HG03571 (cell line): ENCODE data around the gene EXD3.

ENCODE experiments used
- ATAC-seq: cut with Tn5 transposase; IDR thresholded peaks from one replicate; pipeline ENCODE4 v1.9.1; 2021; ENCODE audit not compliant: unreplicated experiment

Gene EXD3

GRCh38 chr9:137276473-137277328 is 146.3 kb downstream of the EXD3 start:
- no peak for ATAC-seq

DNA sequence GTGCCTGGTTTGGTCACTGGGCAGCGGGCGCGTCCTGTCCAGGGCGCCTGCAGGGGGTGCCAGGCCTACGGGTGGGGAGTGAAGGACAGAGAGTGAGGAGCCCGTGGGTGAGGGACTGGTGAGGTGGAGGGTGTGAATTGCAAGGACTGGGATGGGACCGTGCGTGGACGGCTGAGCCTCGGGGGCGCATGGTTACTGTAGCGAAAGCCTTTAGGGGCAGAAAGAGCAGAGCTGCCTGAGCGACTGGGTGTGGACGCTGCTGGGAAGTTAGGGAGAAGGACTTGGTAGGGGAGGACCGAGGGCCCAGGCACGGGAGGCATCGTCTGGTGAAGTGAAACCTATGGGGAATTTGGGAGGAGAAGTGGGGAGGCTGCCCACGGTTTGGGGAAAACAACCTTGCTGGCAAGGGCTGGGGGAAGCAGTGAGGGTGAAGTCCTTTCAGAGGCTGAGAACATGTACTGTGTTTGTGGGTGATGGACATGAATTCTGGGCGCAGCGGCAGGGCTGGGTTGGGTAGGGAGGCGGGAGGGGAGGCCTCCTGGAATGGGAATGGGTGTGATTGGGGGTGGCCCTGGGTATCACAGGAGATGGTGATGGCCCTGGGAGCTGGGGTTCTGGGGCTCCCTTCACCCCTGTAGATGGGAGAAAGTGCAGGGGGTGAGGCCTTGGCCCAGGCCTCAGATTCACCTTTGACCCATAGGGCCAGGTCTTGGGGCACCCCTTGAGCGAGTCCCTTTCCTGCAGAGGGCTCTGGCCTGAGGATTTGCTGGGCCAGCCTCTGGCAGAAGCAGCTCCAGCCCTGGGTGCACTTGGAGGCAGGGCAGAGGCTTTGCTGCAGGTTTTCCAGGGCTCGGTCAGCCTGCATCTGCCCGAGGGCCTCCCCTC is 147.1 kb downstream of the EXD3 start:
- no peak for ATAC-seq

DNA sequence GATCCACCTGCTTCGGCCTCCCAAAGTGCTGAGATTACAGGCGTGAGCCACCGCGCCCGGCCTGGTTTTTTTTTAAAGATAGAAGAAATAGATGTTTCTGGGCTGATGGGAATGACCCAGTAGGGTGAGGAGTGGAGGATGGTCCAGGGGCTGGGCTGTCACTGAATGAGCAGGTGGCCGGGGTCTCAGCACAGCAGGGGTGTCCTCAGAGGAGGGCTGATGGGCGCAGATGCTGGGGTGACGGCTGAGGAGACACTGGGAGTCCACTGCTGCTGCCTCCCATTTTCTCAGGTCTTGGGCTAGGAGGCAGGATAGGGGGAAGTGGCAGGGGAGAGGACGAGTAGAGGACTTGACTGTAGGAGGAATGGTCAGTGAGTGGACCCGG is 147.8 kb downstream of the EXD3 start:
- no peak for ATAC-seq

DNA sequence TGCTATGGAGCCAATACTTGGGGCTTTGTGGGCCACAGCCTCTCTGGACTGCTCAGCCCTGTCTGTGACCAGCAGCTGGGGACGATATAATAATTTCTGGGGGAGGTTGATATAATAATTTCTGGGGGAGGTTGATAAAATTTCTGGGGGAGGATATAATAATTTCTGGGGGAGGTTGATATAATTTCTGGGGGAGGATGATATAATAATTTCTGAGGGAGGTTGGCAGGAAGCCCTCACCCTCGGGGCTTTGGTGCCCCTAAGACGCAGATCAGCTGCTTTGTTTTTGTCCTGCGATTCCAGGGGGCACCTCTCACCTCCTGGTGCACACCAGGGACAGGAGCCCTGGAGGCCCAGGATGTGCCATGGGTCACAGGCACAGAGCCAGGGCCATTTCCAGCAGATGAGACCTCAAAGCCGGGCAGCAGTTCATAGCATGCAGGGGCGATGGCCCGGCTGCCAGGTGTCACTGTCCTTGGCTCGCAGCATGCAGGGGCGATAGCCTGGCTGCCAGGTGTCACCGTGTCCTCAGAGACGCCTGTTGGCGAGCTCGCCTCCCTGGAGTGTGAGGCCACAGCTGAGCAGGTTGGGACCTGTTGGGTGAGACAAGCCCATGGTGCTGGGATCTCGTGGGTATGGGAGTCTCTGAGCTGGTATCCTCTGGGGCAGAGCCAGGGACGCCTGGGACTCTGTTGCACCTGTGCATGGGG is 149.2 kb downstream of the EXD3 start:
- no peak for ATAC-seq

GRCh38 chr9:137273095-137273490 is 149.9 kb downstream of the EXD3 start:
- ATAC-seq: no peak

- no peak for ATAC-seq
These were observed 150.5 kb downstream of the EXD3 start for GRCh38 chr9:137272241-137273094.

GRCh38 chr9:137271696-137272076 is 151.3 kb downstream of the EXD3 start:
- no peak for ATAC-seq

- ATAC-seq: no peak
These were observed 151.8 kb downstream of the EXD3 start for GRCh38 chr9:137270929-137271695.

GRCh38 chr9:137269231-137269772 is 153.7 kb downstream of the EXD3 start:
- no peak for ATAC-seq

DNA sequence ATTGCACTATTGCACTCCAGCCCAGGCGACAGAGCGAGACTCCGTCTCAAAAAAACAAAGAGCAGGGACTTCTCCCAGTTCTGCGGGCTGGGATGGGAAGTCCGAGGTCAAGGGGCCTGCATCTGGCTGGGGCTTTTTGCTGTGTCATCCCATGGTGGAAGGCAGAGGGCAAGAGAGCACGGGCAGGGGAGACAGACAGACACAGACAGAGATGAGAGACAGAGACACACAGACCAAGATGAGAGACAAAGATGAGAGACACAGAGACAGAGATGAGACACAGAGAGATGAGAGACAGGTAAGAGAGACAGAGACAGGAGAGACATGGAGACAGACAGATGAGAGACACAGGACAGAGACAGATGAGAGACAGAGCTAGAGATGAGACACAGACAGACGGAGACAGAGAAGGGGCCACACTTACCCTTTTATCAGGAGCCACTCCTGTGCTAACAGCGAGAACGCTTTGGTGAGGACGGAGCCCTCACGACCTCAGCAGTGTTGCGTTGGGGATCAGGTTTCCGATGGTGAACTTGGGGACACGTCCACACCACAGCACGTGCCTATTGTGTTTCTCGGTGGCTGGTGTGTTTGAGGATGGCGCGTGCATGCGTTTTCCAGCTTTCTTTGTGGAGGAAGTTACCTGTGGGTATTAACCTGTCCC is 154.3 kb downstream of the EXD3 start:
- no peak for ATAC-seq

GRCh38 chr9:137267933-137268355 is 155.0 kb downstream of the EXD3 start:
- no peak for ATAC-seq

GRCh38 chr9:137266585-137267453 is 156.1 kb downstream of the EXD3 start:
- no peak for ATAC-seq

- ATAC-seq: no peak
These were observed 156.8 kb downstream of the EXD3 start for GRCh38 chr9:137266162-137266527.

GRCh38 chr9:137265496-137266161 is 157.3 kb downstream of the EXD3 start:
- ATAC-seq: no peak

DNA sequence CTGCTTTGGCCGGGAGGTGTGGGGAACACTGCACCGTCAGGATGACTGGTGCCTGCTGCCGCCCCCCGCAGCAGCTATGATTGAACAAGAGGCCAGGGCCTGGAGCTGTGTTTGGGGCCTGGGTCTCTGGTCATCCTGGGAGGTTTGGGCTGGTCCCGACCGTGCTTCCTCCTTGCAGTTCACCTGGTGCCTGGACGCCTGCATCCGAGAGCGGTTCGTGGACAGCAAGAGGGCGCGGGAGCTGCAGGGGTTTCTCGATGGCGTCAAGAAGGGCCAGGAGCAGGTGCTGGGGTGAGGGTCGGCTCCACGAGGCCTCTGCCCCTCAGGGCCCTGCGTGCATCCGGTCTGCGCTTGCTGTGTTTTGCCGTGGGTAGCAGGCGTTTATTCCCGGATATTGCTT is 158.9 kb downstream of the EXD3 start:
- ATAC-seq: no peak

DNA sequence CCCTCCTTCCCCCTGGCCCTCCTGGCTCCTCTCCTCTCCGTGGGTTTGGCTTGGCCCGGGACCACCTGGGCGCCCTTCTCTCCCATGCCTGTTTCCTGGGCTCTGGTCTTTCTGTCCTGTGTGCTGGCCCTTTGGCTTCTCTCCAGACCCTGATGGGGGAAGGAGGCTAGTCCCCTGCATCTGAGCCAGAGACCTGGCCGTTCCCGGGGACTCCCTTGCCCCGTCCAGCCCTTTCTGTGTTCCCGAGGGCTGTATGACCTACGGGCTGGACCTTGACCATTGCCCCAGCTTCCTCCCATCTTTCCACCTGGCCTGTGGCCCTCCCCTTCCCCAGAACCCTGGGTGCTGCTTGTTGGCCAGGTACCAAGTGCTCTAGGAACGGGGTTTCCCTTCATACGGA is 159.5 kb downstream of the EXD3 start:
- no peak for ATAC-seq

GRCh38 chr9:137262909-137263285 is 160.1 kb downstream of the EXD3 start:
- ATAC-seq: no peak
